Stomach (tissue), 4 donors: Measurements from ENCODE around the gene STXBP2.
"Not testable (repeated sequence)": the region's sequence is repeated elsewhere in the genome, so short reads cannot be mapped to it uniquely, and the experiment has no call there.

ENCODE experiments used
- EP300 ChIP-seq: sonication (generic); formaldehyde crosslinking; IDR thresholded peaks from one replicate; pipeline ENCODE4 v1.6.1; 2017; ENCODE audit warnings: antibody characterized with exemption
- POLR2A ChIP-seq, 4 donors: fragments of 450-650 bp; IDR thresholded peaks; one replicate each; pipeline ENCODE4 v1.6.1; 2016; ENCODE audit warnings: antibody characterized with exemption in 4 of 4, control low read depth in 2 of 4, mild to moderate bottlenecking in 1 of 4, moderate library complexity in 1 of 4
- POLR2AphosphoS5 ChIP-seq, 3 donors: sonication (generic); formaldehyde crosslinking; IDR thresholded peaks; one replicate each; pipeline ENCODE4 v1.6.1; 2016; ENCODE audit warnings: antibody characterized with exemption in 3 of 3
- TF ChIP-seq, protein P1 (sequence below), 7 experiments: fragments of 450-650 bp in 4 of 7; fragments of 200-600 bp in 3 of 7; sonication (generic) in 3 of 7; IDR thresholded peaks; one replicate each; pipeline ENCODE4 v1.5.1; 2016 to 2019; ENCODE audit warnings: antibody characterized with exemption in 7 of 7, control low read depth in 2 of 7, mild to moderate bottlenecking in 1 of 7

DNA sequence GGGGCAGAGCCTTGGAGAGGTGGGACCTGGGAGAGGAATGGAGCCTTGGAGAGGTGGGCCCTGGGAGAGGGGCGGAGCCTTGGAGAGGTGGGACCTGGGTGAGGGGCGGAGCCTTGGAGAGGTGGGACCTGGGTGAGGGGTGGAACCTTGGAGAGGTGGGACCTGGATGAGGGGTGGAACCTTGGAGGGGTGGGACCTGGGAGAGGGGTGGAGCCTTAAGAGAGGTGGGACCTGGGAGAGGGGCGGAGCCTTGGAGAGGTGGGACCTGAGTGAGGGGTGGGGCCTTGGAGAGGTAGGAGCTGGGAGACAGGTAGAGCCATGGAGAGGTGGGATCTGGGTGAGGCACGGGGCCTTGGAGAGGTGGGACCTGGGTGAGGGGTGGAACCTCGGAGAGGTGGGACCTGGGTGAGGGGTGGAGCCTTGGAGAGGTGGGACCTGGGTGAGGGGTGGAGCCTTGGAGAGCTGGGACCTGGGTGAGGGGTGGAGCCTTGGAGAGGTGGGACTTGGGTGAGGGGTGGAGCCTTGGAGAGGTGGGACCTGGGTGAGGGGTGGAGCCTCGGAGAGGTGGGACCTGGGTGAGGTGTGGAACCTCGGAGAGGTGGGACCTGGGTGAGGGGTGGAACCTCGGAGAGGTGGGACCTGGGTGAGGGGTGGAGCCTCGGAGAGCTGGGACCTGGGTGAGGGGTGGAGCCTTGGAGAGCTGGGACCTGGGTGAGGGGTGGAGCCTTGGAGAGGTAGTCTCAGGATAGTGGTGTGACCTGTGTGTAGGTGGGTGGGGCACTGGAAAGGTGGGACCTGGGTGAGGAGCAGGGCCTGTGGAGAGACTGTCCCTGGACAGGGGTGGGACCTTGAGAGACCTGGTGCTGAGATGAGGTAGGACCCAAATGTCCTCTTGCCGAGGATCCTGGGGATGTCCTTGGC, 7.0 kb downstream of the STXBP2 start:
- not testable (repeated sequence) for TF ChIP-seq POLR2A (IDR thresholded peaks at IDR 0.05); POLR2AphosphoS5 (IDR thresholded peaks at IDR 0.05); EP300
- TF ChIP-seq, protein P1, sequence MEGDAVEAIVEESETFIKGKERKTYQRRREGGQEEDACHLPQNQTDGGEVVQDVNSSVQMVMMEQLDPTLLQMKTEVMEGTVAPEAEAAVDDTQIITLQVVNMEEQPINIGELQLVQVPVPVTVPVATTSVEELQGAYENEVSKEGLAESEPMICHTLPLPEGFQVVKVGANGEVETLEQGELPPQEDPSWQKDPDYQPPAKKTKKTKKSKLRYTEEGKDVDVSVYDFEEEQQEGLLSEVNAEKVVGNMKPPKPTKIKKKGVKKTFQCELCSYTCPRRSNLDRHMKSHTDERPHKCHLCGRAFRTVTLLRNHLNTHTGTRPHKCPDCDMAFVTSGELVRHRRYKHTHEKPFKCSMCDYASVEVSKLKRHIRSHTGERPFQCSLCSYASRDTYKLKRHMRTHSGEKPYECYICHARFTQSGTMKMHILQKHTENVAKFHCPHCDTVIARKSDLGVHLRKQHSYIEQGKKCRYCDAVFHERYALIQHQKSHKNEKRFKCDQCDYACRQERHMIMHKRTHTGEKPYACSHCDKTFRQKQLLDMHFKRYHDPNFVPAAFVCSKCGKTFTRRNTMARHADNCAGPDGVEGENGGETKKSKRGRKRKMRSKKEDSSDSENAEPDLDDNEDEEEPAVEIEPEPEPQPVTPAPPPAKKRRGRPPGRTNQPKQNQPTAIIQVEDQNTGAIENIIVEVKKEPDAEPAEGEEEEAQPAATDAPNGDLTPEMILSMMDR (IDR thresholded peaks at IDR 0.05), result not testable (repeated sequence)
